ENCODE measurements around the gene TMEM184C. TPM values are rescaled to one million over a fixed set of nuclear protein-coding genes. Genes with fewer than 3 reads are reported as not detected.
A peak's percentile ranks its signal among the peaks of the same experiment; 100 is the strongest.

Gene TMEM184C
- 10 to 100 TPM; 23.2 to 30.2 TPM for total RNA-seq

- H3K4me3 ChIP-seq: peak within 1 kb of the TSS; percentile 94
- ATAC-seq (ENCODE audit: insufficient number of reproducible peaks, low FRiP score, low read depth): peak; percentile 98
- peak; percentile 99 for DNase-seq (ENCODE audit: low spot score)
- H3K9me3 ChIP-seq: no peaks in the 10 kb centered on the region
- TF ChIP-seq CTCF (IDR thresholded peaks at IDR 0.05): no peak
- H3K36me3 ChIP-seq: no peaks in the 10 kb centered on the region
- peak within 1 kb of the TSS; percentile 62 to 75 for H3K27ac ChIP-seq
- H3K27me3 ChIP-seq (replicated peaks; ENCODE audit: insufficient read depth): no peaks in the 10 kb centered on the region
- peaks cover 22 to 42% of the 10 kb centered on the region in 2 donors for H3K4me1 ChIP-seq (ENCODE audit: control insufficient read depth in 1 of 2, low read depth in 2 of 2)
Observed at GRCh38 chr4:147617173-147617840, at the start of gene TMEM184C. Gene TMEM184C (plus strand): TSS chr4:147617397. CDS start chr4:147617957, 560 bp downstream.

GRCh38 chr4:147570616-147571015, 46.6 kb upstream of the TMEM184C start:
- TF ChIP-seq CTCF (IDR thresholded peaks at IDR 0.05): no peak
- H3K27me3 ChIP-seq (replicated peaks; ENCODE audit: insufficient read depth): no peaks in the 10 kb centered on the region
- H3K36me3 ChIP-seq: no peaks in the 10 kb centered on the region
- ATAC-seq (ENCODE audit: insufficient number of reproducible peaks, low FRiP score, low read depth) (peak; percentile 32), DNase-seq (ENCODE audit: low spot score) (no peak)
- H3K9me3 ChIP-seq: peaks cover 5% of the 10 kb centered on the region
- H3K4me3 ChIP-seq: no peak overlapping the region
- peak overlapping the region; percentile 14 to 30 for H3K27ac ChIP-seq
- H3K4me1 ChIP-seq (ENCODE audit: control insufficient read depth in 1 of 2, low read depth in 2 of 2): peaks cover 5 to 11% of the 10 kb centered on the region in 2 donors

GRCh38 chr4:147571036-147571770, 46.0 kb upstream of the TMEM184C start:
- Histone ChIP-seq H3K9me3 (peaks cover 3% of the 10 kb centered on the region), H3K36me3 (no peaks in the 10 kb centered on the region), H3K27me3 (replicated peaks; ENCODE audit: insufficient read depth) (no peaks in the 10 kb centered on the region), H3K4me3 (no peak overlapping the region), H3K27ac (peak overlapping the region; percentile 14 to 30), H3K4me1 (ENCODE audit: control insufficient read depth in 1 of 2, low read depth in 2 of 2) (peaks cover 5 to 11% of the 10 kb centered on the region in 2 donors)
- DNase-seq (ENCODE audit: low spot score) (no peak), ATAC-seq (ENCODE audit: insufficient number of reproducible peaks, low FRiP score, low read depth) (no peak)
- TF ChIP-seq CTCF (IDR thresholded peaks at IDR 0.05): no peak

- DNase-seq (ENCODE audit: low spot score) (no peak), ATAC-seq (ENCODE audit: insufficient number of reproducible peaks, low FRiP score, low read depth) (no peak)
- H3K4me3 ChIP-seq: no peak overlapping the region
- TF ChIP-seq CTCF (IDR thresholded peaks at IDR 0.05): no peak
- H3K9me3 ChIP-seq: no peaks in the 10 kb centered on the region
- peaks cover 0 to 5% of the 10 kb centered on the region in 2 donors for H3K4me1 ChIP-seq (ENCODE audit: control insufficient read depth in 1 of 2, low read depth in 2 of 2)
- H3K36me3 ChIP-seq: no peaks in the 10 kb centered on the region
- H3K27ac ChIP-seq: no peak overlapping the region
- H3K27me3 ChIP-seq (replicated peaks; ENCODE audit: insufficient read depth): no peaks in the 10 kb centered on the region
Observed at GRCh38 chr4:147576084-147576483, 41.1 kb upstream of the TMEM184C start.

GRCh38 chr4:147578051-147578476, 39.1 kb upstream of the TMEM184C start:
- Histone ChIP-seq H3K4me1 (ENCODE audit: control insufficient read depth in 1 of 2, low read depth in 2 of 2) (no peaks in the 10 kb centered on the region), H3K4me3 (no peak overlapping the region), H3K27ac (no peak overlapping the region), H3K27me3 (replicated peaks; ENCODE audit: insufficient read depth) (no peaks in the 10 kb centered on the region), H3K36me3 (no peaks in the 10 kb centered on the region), H3K9me3 (no peaks in the 10 kb centered on the region)
- no peak for DNase-seq (ENCODE audit: low spot score)
- no peak for TF ChIP-seq CTCF (IDR thresholded peaks at IDR 0.05)
- ATAC-seq (ENCODE audit: insufficient number of reproducible peaks, low FRiP score, low read depth): no peak
